GM12878 (cell line): Measurements from ENCODE around the gene C19orf67. TPM values are rescaled to one million over a fixed set of nuclear protein-coding genes. Genes with fewer than 3 reads are reported as not detected.
A peak's percentile ranks its signal among the peaks of the same experiment; 100 is the strongest.

ENCODE experiments used
- BHLHE40 ChIP-seq, 2 experiments: fragments of 450-650 bp in 1 of 2; IDR thresholded peaks; 2 replicates each; pipeline ENCODE4 v1.6.1; 2011 to 2017; ENCODE audit warnings: low read depth in 2 of 2, borderline replicate concordance in 1 of 2, improper control_type of control experiment in 1 of 2, low read length in 1 of 2, mild to moderate bottlenecking in 1 of 2
- CREM ChIP-seq: IDR thresholded peaks from 2 replicates; pipeline ENCODE4 v1.6.1; 2014; ENCODE audit warnings: antibody characterized with exemption, low read depth
- EGR1 ChIP-seq, 2 experiments: IDR thresholded peaks; 1 replicate in 1 of 2; 2 replicates in 1 of 2; pipeline ENCODE4 v1.6.1; 2011 to 2012; ENCODE audit warnings: low read depth in 2 of 2, low read length in 2 of 2, borderline replicate concordance in 1 of 2, mild to moderate bottlenecking in 1 of 2, moderate library complexity in 1 of 2
- HDAC6 ChIP-seq: fragments of 200-600 bp; sonication (generic); IDR thresholded peaks from one replicate; pipeline ENCODE4 v1.8.0; 2017; ENCODE audit warnings: antibody characterized with exemption; ENCODE audit not compliant: unreplicated experiment
- KLF5 ChIP-seq: fragments of 450-650 bp; IDR thresholded peaks from 2 replicates; pipeline ENCODE4 v1.6.1; 2014; ENCODE audit warnings: mild to moderate bottlenecking; ENCODE audit not compliant: partially characterized antibody
- PAX5 ChIP-seq: IDR thresholded peaks from 2 replicates; pipeline ENCODE4 v1.6.1; 2011; ENCODE audit warnings: low read depth, low read length, borderline replicate concordance
- PML ChIP-seq: IDR thresholded peaks from 2 replicates; pipeline ENCODE4 v1.6.1; 2012; ENCODE audit warnings: low read length, inconsistent platforms
- RELA ChIP-seq: fragments of 450-650 bp; IDR thresholded peaks from 2 replicates; pipeline ENCODE4 v1.8.0; 2014; ENCODE audit warnings: borderline replicate concordance; ENCODE audit not compliant: partially characterized antibody
- SIN3A ChIP-seq: IDR thresholded peaks from 2 replicates; pipeline ENCODE4 v1.6.1; 2012; ENCODE audit warnings: low read depth, low read length, improper control_type of control experiment
- SP1 ChIP-seq: IDR thresholded peaks from one replicate; pipeline ENCODE4 v1.6.1; 2011; ENCODE audit warnings: low read depth, low read length
- ZBTB4 ChIP-seq: fragments of 450-650 bp; formaldehyde crosslinking; IDR thresholded peaks from 2 replicates; pipeline ENCODE4 v1.4.0; 2022; ENCODE audit warnings: mild to moderate bottlenecking, moderate library complexity
- ZZZ3 ChIP-seq: IDR thresholded peaks from 2 replicates; pipeline ENCODE4 v1.6.1; 2011; ENCODE audit warnings: low read depth; ENCODE audit not compliant: control insufficient read depth, insufficient read length
- polyA plus RNA-seq, 11 experiments: library from polyadenylated mRNA; depleted of rRNA in 4 of 11; unstranded in 6 of 11; stranded (reverse) in 5 of 11; fragments of >200 nt; fragmentation: Nextera tagmentation in 4 of 11; fragmentation: Illumina TruSeq in 1 of 11; extraction: Ambion mirVana in 4 of 11; extraction: Trizol in 1 of 11; gene quantifications; 1 replicate in 1 of 11; 2 replicates in 10 of 11; pipeline versions ENCODE4 v1.2.1 to v1.2.3, GENCODE V29; 2011 to 2016; ENCODE audit warnings: inconsistent platforms in 2 of 11, missing spikeins in 2 of 11, low read depth in 1 of 11
- total RNA-seq, 4 experiments: library from RNA; depleted of rRNA in 3 of 4; stranded (reverse); fragments of >200 nt in 3 of 4; fragmentation: Illumina TruSeq in 1 of 4; extraction: Trizol in 1 of 4; gene quantifications; 2 replicates each; pipeline versions ENCODE4 v1.2.1 to v1.2.3, GENCODE V29; 2013 to 2021
- TF ChIP-seq, protein P1 (sequence below): fragments of 450-650 bp; IDR thresholded peaks from 2 replicates; pipeline ENCODE4 v1.6.1; 2017; ENCODE audit warnings: mild to moderate bottlenecking, moderate library complexity
- TF ChIP-seq, protein P2 (sequence below): fragments of 450-650 bp; conservative IDR thresholded peaks from 2 replicates; pipeline ENCODE4 v1.6.1; 2017; ENCODE audit warnings: mild to moderate bottlenecking, moderate library complexity
- TF ChIP-seq, protein P3 (sequence below): fragments of 450-650 bp; IDR thresholded peaks from 2 replicates; pipeline ENCODE4 v1.6.1; 2018; ENCODE audit warnings: borderline replicate concordance, mild to moderate bottlenecking; ENCODE audit not compliant: partially characterized antibody
- TF ChIP-seq, protein P4 (sequence below): IDR thresholded peaks from 2 replicates; pipeline ENCODE4 v1.6.1; 2012; ENCODE audit warnings: low read depth, low read length, improper control_type of control experiment

C19orf67 gene
- total and polyA plus RNA-seq, 10 of the 15 experiments (the other 5 are each of a cell fraction or from before 2014, with no cell fraction given) = 0.14 TPM; not detected in 9

DNA sequence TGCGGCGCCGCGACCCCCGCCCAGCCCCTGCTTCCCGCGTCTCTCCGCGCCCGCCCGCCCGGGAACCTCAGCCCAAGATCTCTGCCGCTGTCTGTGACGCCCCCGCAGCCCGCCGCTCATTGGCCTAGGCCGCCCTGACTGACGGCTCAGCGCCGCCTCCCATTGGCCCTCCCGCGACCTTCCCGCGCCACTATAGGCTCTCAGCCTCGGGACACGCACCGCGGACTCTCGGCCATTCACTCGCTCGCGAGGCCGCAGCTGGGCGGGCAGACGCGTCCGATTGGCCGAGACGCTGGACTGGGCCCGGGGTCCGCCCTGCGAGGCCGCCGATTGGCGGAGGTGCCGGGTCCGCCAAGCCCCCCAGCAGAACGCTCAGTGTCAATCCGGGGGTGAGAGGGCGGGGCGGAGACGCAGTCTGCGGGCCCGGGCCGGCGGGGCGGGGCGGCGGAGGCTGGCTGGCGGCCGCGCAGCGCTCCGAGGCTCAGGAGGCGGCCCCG is 32.1 kb upstream of the C19orf67 start, which contains the start of gene PRKACA (continued):
- TF ChIP-seq HDAC6 = no peak
- TF ChIP-seq ZBTB4 = no peak
- TF ChIP-seq SIN3A = no peak
- peak; percentile 60; the same call in 1 of the 2 replicates for TF ChIP-seq PAX5
- TF ChIP-seq PML = no peak
- TF ChIP-seq, protein P1, sequence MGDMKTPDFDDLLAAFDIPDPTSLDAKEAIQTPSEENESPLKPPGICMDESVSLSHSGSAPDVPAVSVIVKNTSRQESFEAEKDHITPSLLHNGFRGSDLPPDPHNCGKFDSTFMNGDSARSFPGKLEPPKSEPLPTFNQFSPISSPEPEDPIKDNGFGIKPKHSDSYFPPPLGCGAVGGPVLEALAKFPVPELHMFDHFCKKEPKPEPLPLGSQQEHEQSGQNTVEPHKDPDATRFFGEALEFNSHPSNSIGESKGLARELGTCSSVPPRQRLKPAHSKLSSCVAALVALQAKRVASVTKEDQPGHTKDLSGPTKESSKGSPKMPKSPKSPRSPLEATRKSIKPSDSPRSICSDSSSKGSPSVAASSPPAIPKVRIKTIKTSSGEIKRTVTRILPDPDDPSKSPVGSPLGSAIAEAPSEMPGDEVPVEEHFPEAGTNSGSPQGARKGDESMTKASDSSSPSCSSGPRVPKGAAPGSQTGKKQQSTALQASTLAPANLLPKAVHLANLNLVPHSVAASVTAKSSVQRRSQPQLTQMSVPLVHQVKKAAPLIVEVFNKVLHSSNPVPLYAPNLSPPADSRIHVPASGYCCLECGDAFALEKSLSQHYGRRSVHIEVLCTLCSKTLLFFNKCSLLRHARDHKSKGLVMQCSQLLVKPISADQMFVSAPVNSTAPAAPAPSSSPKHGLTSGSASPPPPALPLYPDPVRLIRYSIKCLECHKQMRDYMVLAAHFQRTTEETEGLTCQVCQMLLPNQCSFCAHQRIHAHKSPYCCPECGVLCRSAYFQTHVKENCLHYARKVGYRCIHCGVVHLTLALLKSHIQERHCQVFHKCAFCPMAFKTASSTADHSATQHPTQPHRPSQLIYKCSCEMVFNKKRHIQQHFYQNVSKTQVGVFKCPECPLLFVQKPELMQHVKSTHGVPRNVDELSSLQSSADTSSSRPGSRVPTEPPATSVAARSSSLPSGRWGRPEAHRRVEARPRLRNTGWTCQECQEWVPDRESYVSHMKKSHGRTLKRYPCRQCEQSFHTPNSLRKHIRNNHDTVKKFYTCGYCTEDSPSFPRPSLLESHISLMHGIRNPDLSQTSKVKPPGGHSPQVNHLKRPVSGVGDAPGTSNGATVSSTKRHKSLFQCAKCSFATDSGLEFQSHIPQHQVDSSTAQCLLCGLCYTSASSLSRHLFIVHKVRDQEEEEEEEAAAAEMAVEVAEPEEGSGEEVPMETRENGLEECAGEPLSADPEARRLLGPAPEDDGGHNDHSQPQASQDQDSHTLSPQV = no peak
- TF ChIP-seq CREM = peak; percentile 91
- TF ChIP-seq, protein P2, sequence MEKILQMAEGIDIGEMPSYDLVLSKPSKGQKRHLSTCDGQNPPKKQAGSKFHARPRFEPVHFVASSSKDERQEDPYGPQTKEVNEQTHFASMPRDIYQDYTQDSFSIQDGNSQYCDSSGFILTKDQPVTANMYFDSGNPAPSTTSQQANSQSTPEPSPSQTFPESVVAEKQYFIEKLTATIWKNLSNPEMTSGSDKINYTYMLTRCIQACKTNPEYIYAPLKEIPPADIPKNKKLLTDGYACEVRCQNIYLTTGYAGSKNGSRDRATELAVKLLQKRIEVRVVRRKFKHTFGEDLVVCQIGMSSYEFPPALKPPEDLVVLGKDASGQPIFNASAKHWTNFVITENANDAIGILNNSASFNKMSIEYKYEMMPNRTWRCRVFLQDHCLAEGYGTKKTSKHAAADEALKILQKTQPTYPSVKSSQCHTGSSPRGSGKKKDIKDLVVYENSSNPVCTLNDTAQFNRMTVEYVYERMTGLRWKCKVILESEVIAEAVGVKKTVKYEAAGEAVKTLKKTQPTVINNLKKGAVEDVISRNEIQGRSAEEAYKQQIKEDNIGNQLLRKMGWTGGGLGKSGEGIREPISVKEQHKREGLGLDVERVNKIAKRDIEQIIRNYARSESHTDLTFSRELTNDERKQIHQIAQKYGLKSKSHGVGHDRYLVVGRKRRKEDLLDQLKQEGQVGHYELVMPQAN = no peak
- peak; percentile 93 for TF ChIP-seq KLF5
- TF ChIP-seq ZZZ3 = no peak
- TF ChIP-seq RELA = peak; percentile 32
- TF ChIP-seq EGR1 (IDR thresholded peaks at IDR 0.05; ENCODE audit: borderline replicate concordance in 1 of 2, low read depth in 2 of 2, low read length in 2 of 2) = peak; percentile 73 to 99
- TF ChIP-seq, protein P3, sequence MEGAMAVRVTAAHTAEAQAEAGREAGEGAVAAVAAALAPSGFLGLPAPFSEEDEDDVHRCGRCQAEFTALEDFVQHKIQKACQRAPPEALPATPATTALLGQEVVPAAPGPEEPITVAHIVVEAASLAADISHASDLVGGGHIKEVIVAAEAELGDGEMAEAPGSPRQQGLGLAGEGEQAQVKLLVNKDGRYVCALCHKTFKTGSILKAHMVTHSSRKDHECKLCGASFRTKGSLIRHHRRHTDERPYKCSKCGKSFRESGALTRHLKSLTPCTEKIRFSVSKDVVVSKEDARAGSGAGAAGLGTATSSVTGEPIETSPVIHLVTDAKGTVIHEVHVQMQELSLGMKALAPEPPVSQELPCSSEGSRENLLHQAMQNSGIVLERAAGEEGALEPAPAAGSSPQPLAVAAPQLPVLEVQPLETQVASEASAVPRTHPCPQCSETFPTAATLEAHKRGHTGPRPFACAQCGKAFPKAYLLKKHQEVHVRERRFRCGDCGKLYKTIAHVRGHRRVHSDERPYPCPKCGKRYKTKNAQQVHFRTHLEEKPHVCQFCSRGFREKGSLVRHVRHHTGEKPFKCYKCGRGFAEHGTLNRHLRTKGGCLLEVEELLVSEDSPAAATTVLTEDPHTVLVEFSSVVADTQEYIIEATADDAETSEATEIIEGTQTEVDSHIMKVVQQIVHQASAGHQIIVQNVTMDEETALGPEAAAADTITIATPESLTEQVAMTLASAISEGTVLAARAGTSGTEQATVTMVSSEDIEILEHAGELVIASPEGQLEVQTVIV = peak; percentile 64
- peak in 1 of 2 experiments; percentile 7; a peak in 1 of 4 replicates for TF ChIP-seq BHLHE40 (IDR thresholded peaks at IDR 0.05; ENCODE audit: borderline replicate concordance in 1 of 2, low read depth in 2 of 2, low read length in 1 of 2)
- TF ChIP-seq, protein P4, sequence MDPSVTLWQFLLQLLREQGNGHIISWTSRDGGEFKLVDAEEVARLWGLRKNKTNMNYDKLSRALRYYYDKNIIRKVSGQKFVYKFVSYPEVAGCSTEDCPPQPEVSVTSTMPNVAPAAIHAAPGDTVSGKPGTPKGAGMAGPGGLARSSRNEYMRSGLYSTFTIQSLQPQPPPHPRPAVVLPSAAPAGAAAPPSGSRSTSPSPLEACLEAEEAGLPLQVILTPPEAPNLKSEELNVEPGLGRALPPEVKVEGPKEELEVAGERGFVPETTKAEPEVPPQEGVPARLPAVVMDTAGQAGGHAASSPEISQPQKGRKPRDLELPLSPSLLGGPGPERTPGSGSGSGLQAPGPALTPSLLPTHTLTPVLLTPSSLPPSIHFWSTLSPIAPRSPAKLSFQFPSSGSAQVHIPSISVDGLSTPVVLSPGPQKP = no peak
- peak; percentile 100 for TF ChIP-seq SP1
